ENCODE measurements around the gene KCNK3. TPM values are rescaled to one million over a fixed set of nuclear protein-coding genes. Genes with fewer than 3 reads are reported as not detected.

KCNK3 gene
- polyA plus RNA-seq, 4 donors: 0.15 to 4.1 (median 1.9) TPM

DNA sequence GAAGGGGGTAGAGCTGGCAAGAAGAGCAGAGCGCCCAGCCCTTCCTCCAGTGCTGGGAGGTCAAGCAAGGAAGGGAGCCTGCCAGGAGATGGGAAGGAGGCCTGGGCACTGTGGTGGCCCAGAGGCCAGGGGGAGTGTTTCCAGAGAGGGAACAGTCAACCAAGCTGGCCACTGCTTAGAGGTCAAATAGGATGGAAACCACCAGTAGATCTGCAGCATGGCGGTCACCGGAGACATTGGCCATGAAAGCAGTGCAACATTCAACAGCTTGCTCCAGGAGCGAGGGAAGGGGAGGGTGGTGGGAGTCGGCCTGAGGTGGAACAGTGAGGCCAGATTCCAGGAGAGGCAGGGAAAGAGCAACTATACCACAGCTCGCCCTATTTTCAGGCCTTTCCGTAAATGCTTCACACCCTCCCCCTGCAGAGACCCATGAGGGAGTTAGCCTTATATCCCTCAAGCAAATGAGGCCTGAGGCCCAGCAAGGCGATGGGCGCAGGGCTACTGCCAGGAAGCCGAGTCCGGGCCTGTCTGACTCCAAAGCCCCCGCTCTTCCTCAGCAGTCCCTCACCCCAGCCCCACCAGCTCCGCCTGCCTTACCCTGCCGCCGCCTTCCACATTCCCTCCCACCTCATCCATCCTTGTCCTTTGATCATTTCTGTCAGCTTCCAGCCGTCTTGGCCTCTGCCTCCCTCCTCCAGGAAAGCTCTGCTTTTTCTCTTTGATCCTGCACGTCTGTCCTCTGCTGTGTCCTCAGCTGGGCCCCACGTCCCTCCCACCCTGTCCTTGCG lies 17.0 kb downstream of the KCNK3 start:
- no peak for DNase-seq (ENCODE audit: low read depth in 4 of 4, low spot score in 3 of 4)

DNA sequence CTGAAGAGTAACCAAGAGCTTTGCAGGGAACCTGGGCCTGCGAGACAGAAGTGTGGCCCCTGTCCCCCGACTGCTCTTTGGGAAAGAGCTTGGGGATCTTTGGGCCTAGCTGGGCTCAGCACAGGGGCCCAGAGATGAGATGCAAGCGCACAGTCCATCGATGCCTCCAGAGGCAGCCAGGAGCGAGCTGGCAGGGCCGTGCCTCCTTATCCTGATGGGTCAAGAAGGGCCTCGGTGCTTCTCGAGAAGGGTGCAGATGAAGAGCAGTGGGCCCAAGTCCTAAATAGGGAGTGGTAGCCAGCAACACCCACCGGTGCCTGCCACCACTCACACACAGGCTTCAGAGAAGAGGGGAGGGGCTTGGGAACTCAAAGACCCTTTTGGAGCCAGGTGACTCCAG lies 17.6 kb downstream of the KCNK3 start:
- DNase-seq (ENCODE audit: low read depth in 4 of 4, low spot score in 3 of 4): no peak

DNA sequence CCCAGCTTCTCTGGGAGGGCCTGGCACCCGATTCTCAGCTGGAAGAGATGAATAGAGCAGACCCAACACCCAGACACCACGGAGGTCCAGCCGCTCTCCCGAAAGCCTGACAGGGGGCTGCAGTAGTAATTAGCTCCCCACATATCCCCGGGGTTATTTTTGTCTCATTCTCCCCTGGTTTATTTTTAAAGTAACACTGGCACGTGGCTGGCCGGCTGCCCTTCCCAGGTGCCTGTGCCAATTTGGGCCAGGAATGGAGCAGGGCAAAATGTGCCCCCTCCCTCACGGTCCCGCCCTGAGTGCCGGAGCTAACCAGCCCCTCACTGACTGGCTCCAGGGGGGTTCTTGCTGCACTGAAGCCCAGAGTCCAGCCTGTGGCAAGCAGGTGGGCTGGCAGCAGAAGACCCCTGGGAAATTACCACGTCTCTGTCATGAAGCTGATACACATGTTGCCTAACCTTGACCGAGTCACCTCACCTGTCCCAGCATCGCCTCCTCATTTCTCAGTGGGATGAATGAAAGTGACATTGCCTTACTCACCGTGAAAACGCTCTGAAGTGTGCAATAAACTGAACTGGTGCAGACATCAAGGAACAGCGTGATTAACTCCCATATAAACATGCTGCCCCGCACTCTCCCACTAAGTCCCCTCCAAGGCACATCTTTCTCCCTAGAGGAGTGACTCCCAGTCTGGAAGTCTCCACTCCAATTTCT lies 18.4 kb downstream of the KCNK3 start:
- no peak for DNase-seq (ENCODE audit: low read depth in 4 of 4, low spot score in 3 of 4)

DNA sequence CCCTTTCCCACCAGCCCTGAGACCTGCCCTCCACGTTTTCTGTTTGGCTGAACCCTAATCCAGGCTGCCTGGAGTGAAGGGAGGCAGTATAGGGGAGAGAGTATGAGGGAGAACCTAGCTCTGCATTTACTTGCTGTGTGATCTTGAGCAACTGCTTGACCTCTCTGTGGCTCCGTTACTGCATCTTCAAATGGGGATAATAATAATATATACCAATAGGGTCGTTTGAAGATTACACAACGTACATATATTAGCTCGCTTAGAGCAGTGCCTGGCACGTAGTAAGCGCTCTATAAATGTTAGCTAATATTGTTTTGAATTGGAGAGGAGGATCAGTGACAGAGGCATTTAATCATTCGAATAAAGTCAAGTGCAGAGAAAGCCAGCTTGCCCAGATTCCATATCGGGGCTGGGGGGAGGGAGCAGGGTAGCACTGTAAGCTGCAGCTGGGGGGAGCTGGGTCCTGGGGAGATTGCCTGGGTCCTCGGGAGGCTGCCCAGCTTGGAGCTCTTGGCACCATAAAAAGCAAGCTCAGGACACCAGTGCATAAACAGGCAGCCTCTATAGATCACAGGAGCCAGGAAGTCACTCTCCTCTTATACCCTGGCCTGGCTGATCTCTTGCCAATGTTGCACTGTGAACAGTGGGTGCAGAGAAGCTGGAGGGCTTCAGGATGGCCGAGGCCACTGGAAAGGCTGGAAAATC lies 19.1 kb downstream of the KCNK3 start:
- no peak for DNase-seq (ENCODE audit: low read depth in 4 of 4, low spot score in 3 of 4)

DNA sequence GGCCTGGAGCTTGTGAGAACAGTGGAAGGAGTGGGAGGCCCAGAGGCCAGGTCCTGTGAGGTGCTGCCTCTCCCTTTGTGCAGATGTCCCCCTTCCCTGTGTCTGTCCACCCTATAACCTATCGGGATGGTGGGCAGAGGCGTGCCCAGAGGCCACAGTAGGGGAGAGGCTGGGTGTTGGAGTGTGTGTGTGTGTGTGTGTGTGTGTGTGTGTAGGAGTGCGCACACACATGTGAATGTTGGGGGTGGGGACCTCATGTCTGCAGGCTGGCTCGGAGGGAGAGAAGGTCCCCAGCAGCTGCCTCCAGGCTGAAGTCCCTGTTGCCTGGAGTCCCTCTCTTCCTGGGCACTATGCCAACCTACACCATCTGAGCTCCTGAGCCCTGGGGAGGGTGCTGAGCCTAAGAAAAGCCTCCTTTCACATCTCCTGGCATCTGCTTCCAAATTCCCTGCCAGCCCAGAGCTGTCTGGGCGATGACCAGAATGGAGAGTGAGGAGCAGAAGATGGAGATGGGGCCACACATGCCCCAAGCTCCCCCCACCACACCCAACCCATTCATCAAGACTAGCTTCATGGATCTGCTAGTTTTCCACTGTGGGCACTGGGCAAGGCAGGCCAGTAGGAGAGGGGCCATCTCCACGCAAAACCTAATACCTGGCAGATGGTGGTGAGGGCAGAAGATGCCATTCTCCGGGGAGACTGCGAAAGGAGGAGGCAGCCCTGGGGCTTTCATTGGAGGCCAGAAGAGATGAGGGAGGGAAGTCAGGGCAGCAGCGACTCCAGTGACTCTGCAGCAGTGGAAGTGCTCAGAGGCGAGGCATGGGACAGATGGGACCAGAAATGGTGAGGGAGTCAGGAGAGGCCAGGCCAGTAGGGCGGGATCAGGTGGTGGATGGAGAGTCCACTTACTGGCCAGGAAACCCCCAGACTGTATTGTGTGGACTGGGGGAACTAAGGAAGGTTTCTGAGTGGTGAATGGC lies 20.3 kb downstream of the KCNK3 start:
- no peak for DNase-seq (ENCODE audit: low read depth in 4 of 4, low spot score in 3 of 4)

DNA sequence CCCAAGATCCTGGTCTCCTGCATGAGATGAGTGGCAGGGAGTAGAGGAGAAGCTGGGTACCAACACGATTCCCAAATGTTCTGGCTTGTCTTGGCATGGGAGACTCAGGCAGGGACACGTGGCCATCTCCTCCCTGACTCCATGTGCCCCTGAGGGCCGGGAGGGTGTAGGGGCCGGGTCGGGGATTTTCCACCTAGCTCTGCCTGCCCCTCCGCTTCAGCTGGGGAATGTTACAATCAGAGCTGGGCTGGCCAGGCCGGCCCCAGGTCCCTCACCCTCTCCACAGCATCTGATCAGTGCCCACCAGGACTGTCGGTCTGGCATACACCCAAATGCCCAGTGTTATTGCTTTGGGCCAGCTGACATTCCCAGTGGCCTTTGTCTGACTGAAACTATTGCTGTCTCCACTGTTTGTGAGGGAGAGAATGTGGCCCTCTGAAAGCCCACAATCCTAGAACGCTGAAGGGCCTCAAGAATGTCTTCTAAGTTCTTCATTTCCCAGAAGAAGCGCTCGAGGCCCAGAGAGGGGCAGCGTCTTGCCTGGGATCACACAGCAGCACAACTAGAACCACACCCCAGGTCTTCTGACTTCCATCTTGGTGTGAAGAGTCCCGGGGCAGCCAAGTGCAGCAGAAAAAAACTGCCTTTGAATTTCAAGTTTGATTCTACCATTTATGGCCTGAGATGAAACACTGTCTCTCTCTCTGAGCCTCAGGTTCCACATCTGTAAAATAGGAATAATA lies 23.2 kb downstream of the KCNK3 start:
- no peak for DNase-seq (ENCODE audit: low read depth in 4 of 4, low spot score in 3 of 4)

DNA sequence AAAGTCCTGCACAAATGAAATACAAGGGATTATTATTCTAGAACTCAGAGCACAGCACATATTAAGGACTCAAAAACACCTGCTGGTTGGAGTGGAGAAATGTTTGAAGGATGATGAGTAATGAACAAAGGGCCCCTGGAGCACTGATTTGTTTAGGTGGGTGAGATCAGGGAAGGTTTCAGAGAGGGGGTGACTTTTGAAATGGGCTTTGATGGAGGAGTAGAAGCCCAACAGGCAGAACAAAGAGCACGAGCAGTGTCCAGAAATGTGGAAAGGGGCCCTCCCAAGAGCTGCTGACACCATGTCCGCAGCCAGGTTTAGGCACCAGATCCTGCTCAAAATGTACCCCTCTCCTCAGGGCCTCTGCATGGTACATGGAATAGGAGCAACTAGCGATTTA lies 23.8 kb downstream of the KCNK3 start:
- DNase-seq (ENCODE audit: low read depth in 4 of 4, low spot score in 3 of 4): no peak

DNA sequence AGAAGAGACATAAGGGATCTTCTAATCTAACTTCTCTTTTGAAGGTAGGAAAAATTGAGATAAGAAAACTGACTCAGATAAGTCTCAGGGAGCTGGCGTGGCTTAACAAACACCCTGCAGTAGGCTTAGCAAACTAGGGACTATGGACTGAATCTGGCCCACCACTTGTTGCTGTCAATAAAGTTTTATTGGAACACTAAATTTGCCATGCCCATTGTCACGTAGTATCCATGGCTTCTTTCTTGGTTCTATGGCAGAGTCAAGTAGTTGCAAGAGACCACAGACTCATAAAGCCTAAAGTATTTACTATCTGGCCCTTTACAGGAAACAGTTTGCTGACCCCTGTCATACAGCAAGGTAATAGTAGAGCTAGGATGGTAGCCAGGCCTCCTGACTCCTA lies 24.2 kb downstream of the KCNK3 start:
- DNase-seq (ENCODE audit: low read depth in 4 of 4, low spot score in 3 of 4): no peak

DNA sequence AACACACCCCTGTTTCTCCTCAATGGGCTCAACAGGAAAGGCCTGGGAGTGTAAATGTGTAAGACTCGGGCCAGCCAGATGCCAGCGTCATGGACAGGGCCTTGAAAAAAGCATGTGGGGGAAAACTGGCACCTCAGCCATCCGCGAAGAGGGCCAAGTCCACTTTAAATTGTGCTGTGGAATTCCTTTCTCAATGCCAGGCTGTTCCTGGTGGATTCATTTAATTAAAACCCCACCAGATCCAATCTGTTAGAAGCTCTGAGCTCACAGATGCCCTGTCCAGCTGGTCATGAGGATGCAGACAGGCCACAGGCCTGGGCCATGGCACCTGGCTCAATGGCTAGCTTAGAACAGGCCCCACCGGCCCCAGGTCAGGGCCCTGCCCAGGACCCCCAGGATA lies 24.8 kb downstream of the KCNK3 start:
- no peak for DNase-seq (ENCODE audit: low read depth in 4 of 4, low spot score in 3 of 4)

DNA sequence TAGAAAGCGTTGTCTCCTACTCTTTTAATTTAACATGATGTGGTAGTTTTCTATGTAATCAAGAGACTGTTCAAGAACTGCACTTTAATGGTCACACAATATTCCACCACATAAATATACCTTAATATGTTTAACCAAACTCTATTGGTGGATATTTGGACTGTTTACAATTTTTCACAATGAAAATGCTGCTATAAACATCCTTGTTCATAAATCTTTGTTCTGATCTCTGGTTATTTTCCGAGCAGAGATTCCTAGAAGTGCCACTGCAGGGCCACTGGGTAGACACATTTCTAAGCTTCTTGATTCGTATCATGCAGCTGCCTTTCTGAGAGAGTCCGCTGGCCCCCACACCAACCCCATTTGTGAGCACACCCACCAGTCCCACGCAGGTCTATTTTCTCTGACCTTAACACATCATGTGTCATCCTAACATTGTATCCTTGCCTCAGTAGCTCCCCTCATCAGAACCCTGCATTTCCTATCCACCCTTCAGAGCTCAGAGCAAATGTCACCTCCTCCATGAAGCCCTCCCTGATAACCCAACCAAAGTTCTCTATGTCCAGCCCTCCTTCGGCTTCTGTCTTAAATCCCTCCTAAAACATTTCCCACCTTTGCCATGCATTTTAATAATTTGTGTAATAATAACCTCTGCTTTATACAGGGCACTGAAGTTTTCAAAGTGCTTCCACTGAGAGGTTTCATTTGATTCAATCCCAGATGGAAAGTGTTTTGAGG lies 26.6 kb downstream of the KCNK3 start:
- DNase-seq (ENCODE audit: low read depth in 4 of 4, low spot score in 3 of 4): no peak

DNA sequence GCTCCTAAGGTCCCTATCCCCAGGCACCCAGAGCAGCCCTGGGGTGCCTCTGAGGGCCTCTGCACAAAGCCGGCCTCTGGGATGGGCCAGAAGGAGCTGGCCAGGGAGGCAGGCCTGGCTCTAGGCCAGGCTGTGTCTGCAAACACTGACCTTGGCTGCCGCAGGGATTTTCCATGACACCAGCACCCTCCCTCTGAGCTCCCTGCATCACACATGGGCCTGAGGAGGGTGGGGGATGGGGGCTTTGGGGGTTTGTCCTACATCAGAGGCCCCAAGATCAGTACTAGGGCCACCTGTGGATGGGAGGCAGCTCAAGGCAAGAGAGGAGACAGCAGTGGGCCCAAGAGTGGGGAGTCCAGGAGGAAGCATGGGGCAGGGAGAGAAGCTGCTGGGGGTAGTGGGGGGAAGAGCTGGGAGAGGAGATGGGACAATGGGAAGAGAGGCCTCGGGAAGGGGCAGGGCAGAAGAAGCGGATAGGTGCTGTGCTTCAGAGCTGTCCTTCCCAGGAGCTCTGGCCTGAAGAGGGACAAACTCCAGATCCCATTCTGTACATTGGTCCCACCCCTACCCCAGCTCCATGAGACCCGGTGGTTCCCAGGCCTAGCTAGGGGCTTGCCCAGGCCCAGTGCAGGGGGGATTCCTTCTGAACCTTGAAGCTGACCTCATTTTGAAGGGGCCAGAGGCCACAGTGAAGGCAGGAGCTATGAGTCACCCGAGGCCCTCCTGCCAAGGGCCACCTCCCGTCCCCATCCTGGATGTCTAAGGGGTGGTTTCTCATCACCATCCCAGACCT lies 28.0 kb downstream of the KCNK3 start:
- DNase-seq (ENCODE audit: low read depth in 4 of 4, low spot score in 3 of 4): peak in 1 of 4 donors; percentile 44

DNA sequence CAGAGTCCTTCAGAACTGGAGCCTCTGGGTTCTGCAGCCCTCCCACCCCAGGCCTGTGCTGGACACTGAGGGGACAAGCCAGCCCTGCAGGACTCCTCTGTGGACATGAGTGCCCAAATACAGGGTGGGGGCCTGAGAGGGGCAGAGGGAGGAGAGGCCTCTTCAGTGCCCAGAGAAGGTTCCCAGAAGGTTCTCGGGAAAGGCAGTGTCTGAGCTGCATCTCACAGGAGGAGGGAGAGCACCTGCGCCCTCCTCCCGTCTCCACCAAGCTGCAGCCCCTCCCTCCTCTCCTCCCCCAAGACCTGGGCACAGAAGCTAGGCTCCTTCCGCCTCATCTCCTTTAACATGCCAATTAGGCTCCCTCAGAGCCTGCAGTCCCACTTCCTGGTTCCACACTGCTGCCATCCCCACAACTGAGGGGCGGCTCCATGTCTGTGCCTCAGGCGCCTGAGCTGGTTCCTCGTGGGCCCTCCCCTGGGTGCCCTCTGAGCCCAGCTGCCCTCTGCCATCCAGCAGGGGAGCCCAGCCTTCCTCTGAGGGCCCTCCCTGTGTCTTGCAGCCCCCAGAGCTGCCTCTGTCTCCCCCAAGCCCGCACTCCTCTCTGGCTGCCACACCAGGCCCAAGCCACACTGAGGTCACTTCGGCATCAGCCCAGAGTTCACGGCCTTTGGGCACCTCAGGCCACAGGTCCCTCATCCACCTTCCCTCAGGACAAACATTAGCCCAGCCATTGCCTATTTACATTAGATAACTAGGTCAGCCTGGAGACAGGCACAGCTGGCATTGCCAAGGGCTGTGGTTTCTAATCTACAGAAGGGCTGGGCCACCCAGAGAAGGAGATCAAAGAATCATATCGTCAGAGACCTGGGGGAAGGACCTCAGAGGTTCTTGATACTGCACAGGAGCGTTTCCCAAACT lies 28.9 kb downstream of the KCNK3 start:
- DNase-seq (ENCODE audit: low read depth in 4 of 4, low spot score in 3 of 4): no peak

DNA sequence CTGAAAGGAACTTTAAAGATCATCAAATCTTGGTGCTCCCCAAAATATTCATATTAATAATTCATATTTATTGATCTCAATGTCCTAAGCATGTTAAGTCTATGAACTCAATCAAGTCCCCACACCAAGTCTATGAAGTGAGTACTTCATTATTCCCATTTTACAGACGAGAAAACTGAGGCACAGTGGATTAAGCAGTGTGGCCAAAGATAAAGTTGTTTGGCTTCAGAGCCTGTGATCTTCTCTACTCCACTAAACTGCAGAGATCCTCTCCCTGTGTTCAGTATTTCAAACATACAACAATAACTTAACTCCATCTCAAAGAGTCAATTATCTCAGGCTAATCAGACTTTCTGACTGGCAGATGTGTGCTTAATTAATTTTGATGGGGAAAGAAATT lies 29.8 kb downstream of the KCNK3 start:
- no peak for DNase-seq (ENCODE audit: low read depth in 4 of 4, low spot score in 3 of 4)

DNA sequence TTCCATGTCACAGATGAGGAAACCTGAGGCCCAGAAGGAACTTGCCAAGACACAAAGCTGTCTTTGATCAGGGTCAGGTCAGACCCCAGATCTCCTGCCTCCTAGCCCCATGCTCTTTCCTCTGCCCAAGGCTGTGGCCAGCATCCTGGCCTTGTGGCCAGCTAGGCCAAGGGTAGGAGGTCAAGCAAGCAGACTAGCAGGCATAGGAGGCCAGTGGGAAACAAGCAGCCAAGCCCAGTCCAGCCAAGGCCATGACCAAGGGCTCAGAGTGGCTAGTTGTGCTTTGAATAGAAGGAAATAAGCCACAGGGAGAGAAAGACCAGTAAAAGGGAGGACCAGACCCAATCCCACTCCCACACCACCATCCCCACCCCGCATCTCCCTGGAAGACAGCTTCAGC lies 30.4 kb downstream of the KCNK3 start:
- DNase-seq (ENCODE audit: low read depth in 4 of 4, low spot score in 3 of 4): no peak

DNA sequence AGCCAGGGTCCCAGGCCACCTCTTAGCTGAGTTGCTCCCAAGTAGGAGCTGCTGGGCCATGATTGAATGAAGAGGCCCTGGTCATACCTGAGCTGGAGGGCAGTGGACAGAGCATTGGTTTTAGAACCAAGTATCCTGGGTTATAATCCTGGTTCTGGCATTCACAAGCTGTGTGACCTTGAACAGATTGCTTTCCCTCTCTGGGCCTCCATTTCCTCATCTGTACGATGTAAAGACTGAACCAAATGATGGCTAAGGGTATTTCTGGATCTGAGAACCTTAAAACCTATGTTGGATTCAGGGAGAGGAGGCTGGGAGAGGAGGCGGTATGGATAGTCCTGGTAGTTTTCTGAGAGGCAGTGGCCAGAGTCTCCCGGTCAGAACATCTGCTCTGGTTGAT lies 31.0 kb downstream of the KCNK3 start:
- DNase-seq (ENCODE audit: low read depth in 4 of 4, low spot score in 3 of 4): no peak

DNA sequence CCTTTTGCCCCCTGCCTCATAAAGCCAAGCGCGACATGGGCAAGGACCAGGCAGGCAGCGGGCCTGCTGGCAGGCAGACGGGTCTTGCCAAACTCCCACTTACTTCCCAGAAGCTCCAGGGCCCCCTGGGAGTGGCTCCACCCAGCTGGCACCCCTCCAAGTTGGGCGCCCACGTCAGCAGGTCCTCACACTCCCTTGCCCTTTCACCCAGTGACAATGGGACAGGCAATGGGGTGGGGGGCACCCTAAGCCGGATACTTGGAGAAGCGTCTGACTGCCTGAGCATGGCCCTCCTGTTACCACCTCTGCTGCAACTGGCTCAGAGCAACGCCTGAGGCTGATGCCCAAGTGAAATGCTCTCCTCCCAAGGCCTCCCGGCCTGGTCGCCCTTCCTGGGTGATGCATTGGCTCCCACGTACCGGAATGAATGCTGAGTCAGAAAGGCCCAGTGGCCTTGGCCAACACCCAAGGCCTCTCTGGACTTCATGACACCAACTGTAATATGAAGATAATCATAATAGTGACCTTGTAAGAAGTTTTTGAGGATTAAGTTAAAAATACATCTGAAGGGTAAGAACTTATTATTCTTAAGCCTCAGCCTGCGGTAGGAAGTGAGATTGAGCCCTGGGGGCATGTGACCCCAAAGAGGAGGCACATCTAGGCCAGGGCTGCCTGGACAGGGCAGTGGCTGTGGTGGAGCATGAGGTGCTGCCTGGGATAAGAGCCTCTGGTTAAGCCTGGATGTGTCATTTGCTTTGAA lies 31.6 kb downstream of the KCNK3 start:
- DNase-seq (ENCODE audit: low read depth in 4 of 4, low spot score in 3 of 4): no peak
